ENCODE results near the gene CUL9. TPM values are rescaled to one million over a fixed set of nuclear protein-coding genes. Genes with fewer than 3 reads are reported as not detected.

Gene CUL9
- total and polyA plus RNA-seq, 4 donors = 19.7 to 45.6 (median 35.5) TPM

GRCh38 chr6:43248101-43248500 is 66.1 kb downstream of the CUL9 start:
- 79 to 80% methylated on average over 3 of the region's 3 CpGs for WGBS, 2 donors
- Histone ChIP-seq H3K9ac (ENCODE audit: insufficient read depth in 1 of 2, low read length in 2 of 2) (no peak overlapping the region), H3K27me3 (ENCODE audit: control insufficient read depth in 3 of 3, insufficient read depth in 3 of 3, low read length in 2 of 3) (peaks cover 0 to 54% (median 45%) of the 10 kb centered on the region in 3 donors), H3K4me3 (no peak overlapping the region), H3K36me3 (ENCODE audit: control insufficient read depth in 4 of 4, insufficient read depth in 4 of 4, low read length in 4 of 4) (no peaks in the 10 kb centered on the region), H3K27ac (ENCODE audit: low read depth in 1 of 2, low read length in 1 of 2) (no peak overlapping the region), H3K4me1 (ENCODE audit: control insufficient read depth in 5 of 5, insufficient read depth in 5 of 5, low read length in 5 of 5) (peaks cover 0 to 26% (median 2%) of the 10 kb centered on the region in 5 donors), H3K9me3 (ENCODE audit: control insufficient read depth in 4 of 4, insufficient read depth in 3 of 4, low read length in 3 of 4) (no peaks in the 10 kb centered on the region)
- ATAC-seq (ENCODE audit: insufficient read depth, low FRiP score) = no peak
- DNase-seq = no peak
- TF ChIP-seq CTCF (IDR thresholded peaks at IDR 0.05; ENCODE audit: control extremely low read depth, extremely low read depth) = no peak

GRCh38 chr6:43248791-43249190 is 66.8 kb downstream of the CUL9 start:
- Histone ChIP-seq H3K27me3 (ENCODE audit: control insufficient read depth in 3 of 3, insufficient read depth in 3 of 3, low read length in 2 of 3) (peaks cover 0 to 51% (median 42%) of the 10 kb centered on the region in 3 donors), H3K27ac (ENCODE audit: low read depth in 1 of 2, low read length in 1 of 2) (no peak overlapping the region), H3K9ac (ENCODE audit: insufficient read depth in 1 of 2, low read length in 2 of 2) (no peak overlapping the region), H3K4me3 (no peak overlapping the region), H3K36me3 (ENCODE audit: control insufficient read depth in 4 of 4, insufficient read depth in 4 of 4, low read length in 4 of 4) (no peaks in the 10 kb centered on the region), H3K4me1 (ENCODE audit: control insufficient read depth in 5 of 5, insufficient read depth in 5 of 5, low read length in 5 of 5) (peaks cover 0 to 26% (median 2%) of the 10 kb centered on the region in 5 donors), H3K9me3 (ENCODE audit: control insufficient read depth in 4 of 4, insufficient read depth in 3 of 4, low read length in 3 of 4) (no peaks in the 10 kb centered on the region)
- no peak for ATAC-seq (ENCODE audit: insufficient read depth, low FRiP score)
- no peak for DNase-seq
- TF ChIP-seq CTCF (IDR thresholded peaks at IDR 0.05; ENCODE audit: control extremely low read depth, extremely low read depth) = no peak

GRCh38 chr6:43250992-43251373 is 69.0 kb downstream of the CUL9 start:
- H3K9me3 ChIP-seq (ENCODE audit: control insufficient read depth in 4 of 4, insufficient read depth in 3 of 4, low read length in 3 of 4) = no peaks in the 10 kb centered on the region
- H3K27me3 ChIP-seq (ENCODE audit: control insufficient read depth in 3 of 3, insufficient read depth in 3 of 3, low read length in 2 of 3) = peaks cover 0 to 33% (median 20%) of the 10 kb centered on the region in 3 donors
- no peaks in the 10 kb centered on the region for H3K36me3 ChIP-seq (ENCODE audit: control insufficient read depth in 4 of 4, insufficient read depth in 4 of 4, low read length in 4 of 4)
- peaks cover 0 to 26% (median 2%) of the 10 kb centered on the region in 5 donors for H3K4me1 ChIP-seq (ENCODE audit: control insufficient read depth in 5 of 5, insufficient read depth in 5 of 5, low read length in 5 of 5)
- no peak overlapping the region for H3K27ac ChIP-seq (ENCODE audit: low read depth in 1 of 2, low read length in 1 of 2)
- ATAC-seq (ENCODE audit: insufficient read depth, low FRiP score) = no peak
- H3K4me3 ChIP-seq = no peak overlapping the region
- no peak overlapping the region for H3K9ac ChIP-seq (ENCODE audit: insufficient read depth in 1 of 2, low read length in 2 of 2)
- 13 to 20% methylated on average over 8 of the region's 8 CpGs for WGBS, 2 donors
- TF ChIP-seq CTCF (IDR thresholded peaks at IDR 0.05; ENCODE audit: control extremely low read depth, extremely low read depth) = no peak
- no peak for DNase-seq

GRCh38 chr6:43253401-43253800 is 71.4 kb downstream of the CUL9 start:
- H3K27ac ChIP-seq (ENCODE audit: low read depth in 1 of 2, low read length in 1 of 2) = no peak overlapping the region
- H3K36me3 ChIP-seq (ENCODE audit: control insufficient read depth in 4 of 4, insufficient read depth in 4 of 4, low read length in 4 of 4) = no peaks in the 10 kb centered on the region
- DNase-seq (no peak), ATAC-seq (ENCODE audit: insufficient read depth, low FRiP score) (no peak)
- H3K9me3 ChIP-seq (ENCODE audit: control insufficient read depth in 4 of 4, insufficient read depth in 3 of 4, low read length in 3 of 4) = no peaks in the 10 kb centered on the region
- 91 to 94% methylated on average over 11 of the region's 11 CpGs for WGBS, 2 donors
- H3K27me3 ChIP-seq (ENCODE audit: control insufficient read depth in 3 of 3, insufficient read depth in 3 of 3, low read length in 2 of 3) = peaks cover 0 to 19% (median 14%) of the 10 kb centered on the region in 3 donors
- no peak overlapping the region for H3K4me3 ChIP-seq
- no peak for TF ChIP-seq CTCF (IDR thresholded peaks at IDR 0.05; ENCODE audit: control extremely low read depth, extremely low read depth)
- peaks cover 0 to 12% (median 0%) of the 10 kb centered on the region in 5 donors for H3K4me1 ChIP-seq (ENCODE audit: control insufficient read depth in 5 of 5, insufficient read depth in 5 of 5, low read length in 5 of 5)
- no peak overlapping the region for H3K9ac ChIP-seq (ENCODE audit: insufficient read depth in 1 of 2, low read length in 2 of 2)

Measured in lung (tissue), 12 donors.